ENCODE measurements around the gene PLCXD1. TPM values are rescaled to one million over a fixed set of nuclear protein-coding genes. Genes with fewer than 3 reads are reported as not detected.

PLCXD1 gene
- total and polyA plus RNA-seq, 7 donors = 2.5 to 29.8 (median 5.1) TPM

DNA sequence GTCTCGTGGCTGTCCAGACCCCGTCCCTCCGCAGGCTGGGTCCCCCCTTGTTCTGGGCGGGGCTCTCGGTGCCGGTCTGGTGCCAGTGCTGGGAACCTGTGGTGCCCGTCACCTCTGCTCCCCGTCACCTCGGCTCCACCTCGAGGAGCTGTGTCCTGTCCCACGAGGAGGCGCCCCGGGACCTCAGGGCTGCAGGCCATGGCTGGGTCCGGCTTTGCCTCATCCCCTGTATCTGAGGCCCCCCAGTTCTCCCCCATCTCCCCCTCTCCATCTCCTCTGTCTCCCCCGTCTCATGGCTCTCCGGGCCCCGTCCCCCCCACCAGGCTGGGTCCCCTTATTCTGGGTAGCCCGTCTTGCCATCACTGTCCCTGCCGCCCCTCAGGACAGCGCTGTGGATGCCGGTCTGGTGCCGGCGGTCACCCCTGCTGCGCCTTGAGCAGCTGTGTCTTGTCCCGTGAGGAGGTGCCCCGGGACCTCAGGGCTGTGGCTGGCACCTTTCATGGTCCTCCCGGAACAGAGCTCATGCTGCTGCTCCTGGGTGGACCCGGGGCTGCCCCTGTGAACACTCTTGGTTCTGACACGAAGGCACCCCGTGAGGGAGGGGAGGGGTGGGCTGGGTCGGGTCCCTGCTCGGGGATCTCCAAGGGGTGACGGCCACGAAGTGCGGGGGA lies 50.8 kb downstream of the PLCXD1 start:
- Histone ChIP-seq H3K27ac (no peak overlapping the region), H3K9me3 (no peaks in the 10 kb centered on the region), H3K36me3 (peaks cover 0 to 6% (median 0%) of the 10 kb centered on the region in 4 donors), H3K27me3 (peaks cover 10 to 38% (median 21%) of the 10 kb centered on the region in 3 donors), H3K4me1 (peaks cover 0 to 14% (median 11%) of the 10 kb centered on the region in 4 donors), H3K4me3 (peak overlapping the region in 1 of 4 donors; percentile 32)
- WGBS, 2 donors = 55 to 59% methylated on average over 35 of the region's 35 CpGs
- TF ChIP-seq EP300 (IDR thresholded peaks at IDR 0.05) (no peak), POLR2A (IDR thresholded peaks at IDR 0.05) (no peak)
- TF ChIP-seq, protein P1, sequence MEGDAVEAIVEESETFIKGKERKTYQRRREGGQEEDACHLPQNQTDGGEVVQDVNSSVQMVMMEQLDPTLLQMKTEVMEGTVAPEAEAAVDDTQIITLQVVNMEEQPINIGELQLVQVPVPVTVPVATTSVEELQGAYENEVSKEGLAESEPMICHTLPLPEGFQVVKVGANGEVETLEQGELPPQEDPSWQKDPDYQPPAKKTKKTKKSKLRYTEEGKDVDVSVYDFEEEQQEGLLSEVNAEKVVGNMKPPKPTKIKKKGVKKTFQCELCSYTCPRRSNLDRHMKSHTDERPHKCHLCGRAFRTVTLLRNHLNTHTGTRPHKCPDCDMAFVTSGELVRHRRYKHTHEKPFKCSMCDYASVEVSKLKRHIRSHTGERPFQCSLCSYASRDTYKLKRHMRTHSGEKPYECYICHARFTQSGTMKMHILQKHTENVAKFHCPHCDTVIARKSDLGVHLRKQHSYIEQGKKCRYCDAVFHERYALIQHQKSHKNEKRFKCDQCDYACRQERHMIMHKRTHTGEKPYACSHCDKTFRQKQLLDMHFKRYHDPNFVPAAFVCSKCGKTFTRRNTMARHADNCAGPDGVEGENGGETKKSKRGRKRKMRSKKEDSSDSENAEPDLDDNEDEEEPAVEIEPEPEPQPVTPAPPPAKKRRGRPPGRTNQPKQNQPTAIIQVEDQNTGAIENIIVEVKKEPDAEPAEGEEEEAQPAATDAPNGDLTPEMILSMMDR (IDR thresholded peaks at IDR 0.05) = no peak
- no peak for DNase-seq
- intact Hi-C loops (cut with DNase I) = no loop called here

DNA sequence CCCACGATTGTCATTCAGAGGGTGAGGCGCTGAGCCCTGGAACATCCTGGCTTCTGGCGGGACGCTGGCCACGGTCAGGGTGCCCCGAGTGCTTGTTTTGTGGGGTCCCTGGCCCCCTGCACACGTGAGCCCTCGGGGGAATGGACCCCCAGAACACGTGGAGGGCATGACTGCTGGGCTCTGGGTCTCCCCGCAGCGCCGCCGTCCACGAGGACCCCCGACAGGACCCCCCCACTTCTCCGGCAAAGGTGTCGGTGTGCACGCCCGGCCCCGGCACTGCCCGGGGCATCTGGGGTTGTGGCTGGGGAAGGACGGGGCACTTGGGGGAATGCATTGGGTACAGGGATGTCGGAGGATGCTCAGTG lies 51.3 kb downstream of the PLCXD1 start:
- DNase-seq = peak; percentile 42
- no peaks in the 10 kb centered on the region for H3K9me3 ChIP-seq
- H3K4me3 ChIP-seq = no peak overlapping the region
- H3K27ac ChIP-seq = no peak overlapping the region
- intact Hi-C loops (cut with DNase I) = no loop called here
- H3K4me1 ChIP-seq = peaks cover 0 to 14% (median 11%) of the 10 kb centered on the region in 4 donors
- 92 to 95% methylated on average over 23 of the region's 23 CpGs for WGBS, 2 donors
- peaks cover 10 to 35% (median 21%) of the 10 kb centered on the region in 3 donors for H3K27me3 ChIP-seq
- H3K36me3 ChIP-seq = peaks cover 0 to 6% (median 0%) of the 10 kb centered on the region in 4 donors
- TF ChIP-seq, protein P1 (IDR thresholded peaks at IDR 0.05) = no peak

DNA sequence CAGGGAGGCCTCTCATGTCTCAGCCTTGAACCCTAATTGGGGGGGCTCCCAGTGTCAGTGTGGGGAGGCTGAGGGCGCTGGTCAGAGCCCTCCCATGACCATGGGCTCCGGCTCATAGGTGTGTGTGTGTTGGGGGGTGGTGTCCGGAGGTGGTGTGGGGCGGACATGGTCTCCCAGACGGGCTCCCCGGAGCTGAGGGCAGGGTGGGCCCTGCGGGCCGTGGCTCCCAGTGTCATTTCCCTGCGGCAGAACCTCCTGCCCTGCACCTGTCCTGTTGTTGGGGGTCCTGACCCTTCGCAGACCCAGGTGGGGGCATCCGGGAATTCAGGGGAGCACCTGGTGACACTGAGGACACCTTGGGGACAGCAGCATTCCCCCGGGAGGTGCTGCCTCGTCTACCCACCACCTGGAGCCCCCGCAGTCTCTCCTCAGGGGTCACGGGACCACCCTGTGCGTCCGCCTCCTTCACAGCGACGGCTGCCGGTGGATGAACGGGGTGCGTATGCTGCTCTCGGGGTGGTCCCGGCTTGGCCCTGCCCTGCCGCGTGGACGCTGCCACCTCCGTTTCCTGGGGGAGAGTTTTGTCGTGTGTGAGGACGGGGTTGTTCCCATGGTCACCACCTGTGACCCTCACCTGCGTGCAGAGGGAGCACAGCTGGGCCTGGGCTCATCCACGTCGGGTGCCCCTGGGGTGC lies 51.9 kb downstream of the PLCXD1 start:
- intact Hi-C loops (cut with DNase I) = no loop called here
- Histone ChIP-seq H3K27me3 (peaks cover 10 to 31% (median 21%) of the 10 kb centered on the region in 3 donors), H3K4me3 (no peak overlapping the region), H3K9me3 (no peaks in the 10 kb centered on the region), H3K4me1 (peaks cover 0 to 14% (median 11%) of the 10 kb centered on the region in 4 donors), H3K27ac (no peak overlapping the region), H3K36me3 (peaks cover 0 to 6% (median 0%) of the 10 kb centered on the region in 4 donors)
- TF ChIP-seq POLR2A (IDR thresholded peaks at IDR 0.05) = no peak
- TF ChIP-seq, protein P1 (IDR thresholded peaks at IDR 0.05) = no peak
- no peak for TF ChIP-seq POLR2AphosphoS5 (IDR thresholded peaks at IDR 0.05)
- no peak for TF ChIP-seq EP300 (IDR thresholded peaks at IDR 0.05)
- DNase-seq = peak; percentile 53
- 95 to 96% methylated on average over 33 of the region's 33 CpGs for WGBS, 2 donors

DNA sequence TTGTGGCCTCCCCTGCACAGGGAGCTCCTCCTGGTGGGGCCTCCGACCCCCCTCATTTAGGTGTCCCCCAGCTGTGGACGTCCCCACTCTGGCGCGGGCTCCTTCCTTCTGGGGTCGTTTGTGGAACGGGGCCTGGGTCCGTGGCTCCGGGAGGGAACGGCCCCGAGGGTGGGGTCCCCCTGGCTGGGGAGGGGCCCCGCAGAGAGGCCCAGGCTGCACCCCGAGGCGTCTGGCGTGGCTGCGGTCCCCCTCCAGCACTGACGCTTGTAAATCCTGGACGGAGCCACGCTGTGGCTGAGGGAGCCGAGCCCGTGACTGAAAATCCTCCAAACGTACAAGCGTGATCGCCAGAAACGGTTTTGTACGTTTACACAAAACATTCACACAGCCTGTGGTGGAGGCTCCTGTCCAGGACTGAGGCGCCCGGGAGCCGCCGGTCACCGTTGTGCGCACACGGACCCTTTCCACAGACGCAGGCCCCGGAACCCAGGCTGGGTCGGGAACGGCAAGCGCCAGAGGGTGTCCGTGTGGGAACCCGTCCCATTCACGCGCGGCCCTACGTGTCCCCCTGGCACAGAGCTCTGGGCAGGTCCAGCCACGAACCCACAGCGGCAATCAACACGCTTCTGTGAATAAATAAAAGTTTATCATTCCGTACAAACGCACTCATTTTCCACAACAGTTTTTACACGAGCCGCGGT lies 52.6 kb downstream of the PLCXD1 start:
- intact Hi-C loops (cut with DNase I) = no loop called here
- Histone ChIP-seq H3K36me3 (peaks cover 0 to 6% (median 0%) of the 10 kb centered on the region in 4 donors), H3K4me3 (no peak overlapping the region), H3K27ac (no peak overlapping the region), H3K4me1 (peaks cover 0 to 14% (median 11%) of the 10 kb centered on the region in 4 donors), H3K27me3 (peaks cover 10 to 31% (median 21%) of the 10 kb centered on the region in 3 donors), H3K9me3 (no peaks in the 10 kb centered on the region)
- peak; percentile 45 for DNase-seq
- TF ChIP-seq POLR2AphosphoS5 (IDR thresholded peaks at IDR 0.05) = no peak
- TF ChIP-seq, protein P1 (IDR thresholded peaks at IDR 0.05) = no peak
- TF ChIP-seq EP300 (IDR thresholded peaks at IDR 0.05) = no peak
- TF ChIP-seq POLR2A (IDR thresholded peaks at IDR 0.05) = no peak
- WGBS, 2 donors = 93% methylated on average over 51 of the region's 51 CpGs
